Skin of body (tissue), 2 donors: Measurements from ENCODE around the gene GMDS. TPM values are rescaled to one million over a fixed set of nuclear protein-coding genes. Genes with fewer than 3 reads are reported as not detected.

ENCODE experiments used
- DNase-seq: peaks from one replicate; lab custom pipeline; 2025; lab: John Stamatoyannopoulos, UW
- total RNA-seq: library from RNA; depleted of rRNA; stranded (reverse); fragments of >200 nt; gene quantifications from one replicate; pipeline ENCODE4 v1.2.3, GENCODE V29; 2014

Gene GMDS
- total RNA-seq, 1 donor from 2014 or later, result 12.5 TPM

DNA sequence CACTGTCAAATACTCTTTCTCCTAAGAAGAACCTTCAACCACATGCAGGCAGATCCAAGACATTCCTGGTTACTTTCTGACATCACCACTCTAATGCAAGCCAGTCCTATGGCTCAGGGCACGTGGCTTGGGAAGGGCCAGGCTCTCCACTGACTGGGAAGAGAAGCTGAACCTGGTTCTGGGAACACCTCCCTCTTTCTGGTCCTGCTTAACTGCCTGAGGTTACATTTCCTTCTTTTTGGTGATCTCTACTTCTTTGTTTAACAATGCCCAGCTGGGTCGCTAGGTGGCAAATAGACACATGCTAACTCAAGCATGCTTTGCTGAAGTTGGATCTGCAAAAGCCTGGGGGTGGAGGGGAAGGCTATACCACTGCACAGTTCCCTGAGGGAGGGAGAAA is 249.8 kb downstream of the GMDS start:
- DNase-seq, result no peak

DNA sequence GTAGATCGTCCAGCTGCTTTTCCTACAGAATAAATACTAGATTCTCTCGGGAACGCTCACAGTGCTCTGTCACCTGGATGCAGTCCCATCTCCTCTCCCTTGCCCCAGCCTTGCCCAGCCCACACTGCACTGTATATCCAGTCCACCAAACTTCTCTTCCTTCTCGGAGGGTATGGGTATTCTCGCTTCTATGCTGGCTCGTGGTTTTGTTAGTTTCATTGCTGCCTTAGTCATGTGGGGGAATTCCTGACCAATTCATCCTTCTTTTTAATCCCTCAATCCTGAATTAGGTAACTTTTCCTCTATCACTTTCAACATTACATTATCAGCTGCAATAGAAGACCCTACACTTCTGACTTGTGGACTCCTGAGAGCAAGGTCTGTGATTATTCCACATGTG is 252.4 kb downstream of the GMDS start:
- no peak for DNase-seq

DNA sequence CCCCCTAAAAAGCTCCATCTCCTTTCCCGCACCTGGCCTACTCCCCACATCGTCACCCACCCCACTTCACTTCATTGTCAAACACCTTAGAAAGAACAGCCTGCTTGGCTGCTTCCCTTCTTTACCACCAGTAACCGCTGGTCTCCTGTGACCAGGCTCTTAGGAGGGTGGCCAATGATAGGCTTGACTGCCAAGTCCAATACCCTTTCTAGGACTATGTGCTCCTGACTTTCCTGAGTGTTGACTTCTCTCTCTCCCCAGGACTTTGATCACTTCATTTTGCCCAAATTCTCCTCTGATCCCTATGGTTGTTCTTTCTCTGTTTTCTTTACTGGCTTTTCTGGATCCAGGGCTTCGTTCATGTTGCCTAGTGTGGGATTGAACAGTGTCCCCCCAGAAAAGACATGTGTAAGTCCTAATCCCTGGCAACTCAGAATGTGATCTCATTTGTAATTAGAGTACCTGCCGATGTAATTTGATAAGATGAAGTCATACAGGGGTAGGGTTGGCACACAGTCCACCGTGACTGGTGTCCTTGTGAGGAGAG is 254.0 kb downstream of the GMDS start:
- no peak for DNase-seq

DNA sequence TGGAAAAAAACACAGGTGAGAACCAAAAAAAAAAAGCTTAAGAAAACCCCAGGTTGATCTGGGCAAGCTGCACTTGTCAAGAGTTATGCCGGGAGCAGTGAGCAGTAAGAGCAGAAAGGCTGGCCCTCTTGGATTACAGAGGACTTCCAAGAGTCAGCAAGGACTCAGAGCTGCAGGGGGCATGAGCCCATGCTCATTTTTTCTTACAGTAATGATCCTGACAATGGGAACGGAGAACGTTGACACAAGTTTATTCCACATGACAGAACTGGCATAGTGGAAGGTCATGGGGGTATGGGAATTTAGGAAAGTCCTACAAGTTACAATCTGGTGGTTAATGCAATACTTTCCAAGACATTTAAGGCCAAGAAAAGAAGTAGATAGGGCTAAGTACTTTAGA is 256.6 kb downstream of the GMDS start:
- DNase-seq, result no peak

DNA sequence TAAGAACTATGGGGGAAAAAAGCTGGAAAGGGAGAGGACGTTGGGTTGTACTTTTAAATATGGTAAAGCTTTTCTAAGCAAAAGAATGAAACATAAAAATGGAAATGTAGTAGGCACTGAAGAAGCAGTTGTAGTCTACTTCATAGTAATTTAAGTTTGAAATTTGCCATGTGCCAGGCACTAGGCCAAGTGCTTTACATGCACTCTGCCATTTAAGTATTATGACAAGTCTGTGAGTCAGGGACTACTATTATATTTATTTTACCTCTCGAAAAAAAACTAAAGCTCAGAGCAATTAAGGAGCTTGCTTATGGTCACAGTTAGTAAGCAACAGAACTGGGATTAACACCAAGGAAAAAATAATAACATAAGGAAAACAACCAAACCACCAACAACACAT is 257.8 kb downstream of the GMDS start:
- no peak for DNase-seq

DNA sequence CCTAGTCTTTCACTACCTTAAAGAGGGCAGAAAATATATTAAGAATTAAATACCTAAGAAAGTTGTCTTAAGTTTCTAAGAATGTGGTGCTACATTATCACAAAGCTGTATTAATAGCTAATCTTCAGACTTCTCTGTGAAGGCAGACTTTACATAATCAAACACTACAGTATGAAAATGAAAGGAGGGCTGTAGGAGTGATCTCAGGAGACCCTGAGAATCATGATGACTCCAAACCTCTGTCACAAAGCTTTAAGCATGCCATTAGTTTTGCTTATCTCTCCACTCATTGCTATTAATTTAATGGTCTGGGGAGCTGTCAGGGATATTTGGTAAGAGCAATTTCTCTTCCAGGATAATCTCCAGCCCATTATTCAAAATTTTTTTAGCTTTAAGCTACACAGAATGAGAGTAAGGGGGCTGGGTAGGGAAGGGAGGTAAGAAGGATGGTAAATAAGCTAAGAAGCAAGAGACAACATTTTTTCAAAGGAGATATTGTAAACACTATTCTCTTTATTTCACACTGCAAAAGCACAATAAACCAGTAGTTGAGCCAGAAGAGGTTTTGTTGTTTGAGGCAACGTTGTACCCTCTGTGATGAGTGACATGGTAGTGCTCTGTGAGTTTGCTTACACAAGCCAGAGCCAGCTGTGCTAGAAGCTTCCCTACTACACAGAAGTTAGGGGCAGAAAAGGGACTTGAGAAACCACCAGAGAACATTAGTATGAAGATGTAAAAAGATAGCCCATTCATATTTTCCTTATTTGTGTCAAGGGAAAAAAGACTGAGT is 258.8 kb downstream of the GMDS start:
- no peak for DNase-seq

DNA sequence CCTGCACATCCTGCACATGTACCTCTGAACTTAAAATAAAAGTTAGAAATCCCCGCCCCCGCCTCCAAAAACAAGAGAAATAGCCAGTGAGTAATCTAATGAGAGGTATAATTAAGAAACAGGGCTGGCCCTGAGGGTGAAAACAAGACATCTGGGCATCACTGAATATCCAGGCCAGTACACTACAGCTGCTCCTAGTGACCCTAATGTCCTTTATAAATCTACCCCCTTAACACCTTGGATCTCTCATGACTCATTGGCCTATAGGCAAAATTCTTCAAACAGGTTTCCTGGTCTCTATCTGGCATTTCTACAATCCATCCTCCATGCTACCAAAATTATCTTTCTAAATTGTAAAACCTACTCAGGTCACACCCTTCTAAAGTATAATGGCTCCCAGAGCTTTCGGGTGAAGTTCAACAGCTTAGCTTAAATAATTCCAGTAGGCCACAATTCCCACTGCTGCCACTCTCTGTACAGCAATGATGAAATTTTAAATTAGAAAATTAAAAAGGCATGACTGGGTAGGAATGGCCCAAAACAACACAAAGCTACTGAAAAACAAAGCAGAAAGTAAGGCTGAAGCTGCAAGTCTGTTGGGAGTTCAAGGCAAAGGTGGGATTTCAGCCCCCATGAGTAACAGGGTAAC is 260.9 kb downstream of the GMDS start:
- DNase-seq, result no peak

DNA sequence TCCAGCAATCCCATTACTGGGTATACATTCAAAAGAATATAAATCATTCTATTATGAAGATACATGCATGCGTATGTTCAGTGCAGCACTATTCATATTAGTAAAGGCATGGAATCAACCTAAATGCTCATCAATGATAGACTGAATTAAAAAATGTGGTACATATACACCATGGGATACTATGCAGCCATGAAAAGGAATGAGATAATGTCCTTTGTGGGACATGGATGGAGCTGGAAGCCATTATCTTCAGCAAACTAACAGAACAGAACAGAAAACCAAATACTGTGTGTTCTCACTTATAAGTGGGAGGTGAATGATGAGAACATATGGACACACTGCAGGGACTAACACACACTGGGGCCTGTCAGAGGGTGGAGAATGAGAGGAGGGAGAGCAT is 261.6 kb downstream of the GMDS start:
- no peak for DNase-seq

DNA sequence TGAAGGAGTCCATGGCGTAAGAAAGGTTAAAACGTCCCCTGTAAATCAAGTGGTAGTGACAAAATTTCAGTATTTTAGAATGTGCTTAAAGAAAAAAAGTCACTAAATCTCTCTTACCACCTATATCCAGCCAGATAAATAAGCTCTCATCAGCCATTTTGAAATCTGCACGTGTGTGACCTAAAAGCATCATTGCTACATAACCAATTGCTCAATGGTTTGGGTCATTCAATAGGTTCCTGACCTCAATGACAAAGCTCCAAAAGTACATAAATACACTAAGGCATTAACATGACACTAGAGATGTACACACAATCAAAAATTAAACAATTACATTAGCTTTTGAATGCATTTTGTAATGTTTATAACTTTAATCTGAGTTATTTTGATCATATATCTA is 272.4 kb downstream of the GMDS start:
- DNase-seq, result no peak

DNA sequence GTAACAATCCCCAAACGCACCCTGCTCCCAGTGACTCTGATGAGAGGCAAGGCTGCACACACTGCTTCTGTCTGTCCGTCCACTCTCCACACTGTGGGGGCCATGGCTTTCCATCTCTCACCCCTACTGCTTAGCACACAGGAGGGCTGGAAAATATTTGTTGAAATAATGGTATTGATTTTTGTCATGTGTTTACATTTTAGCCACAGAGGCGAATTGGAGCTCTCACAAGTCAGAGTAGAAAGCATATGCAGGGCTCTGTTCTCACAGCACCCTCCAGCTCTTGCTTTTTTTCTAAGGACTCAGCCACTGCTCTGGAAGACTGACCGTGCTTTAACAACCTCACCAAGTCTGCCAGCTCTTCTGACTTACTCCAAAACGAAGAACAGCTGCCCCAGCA is 273.8 kb downstream of the GMDS start:
- DNase-seq, result no peak

DNA sequence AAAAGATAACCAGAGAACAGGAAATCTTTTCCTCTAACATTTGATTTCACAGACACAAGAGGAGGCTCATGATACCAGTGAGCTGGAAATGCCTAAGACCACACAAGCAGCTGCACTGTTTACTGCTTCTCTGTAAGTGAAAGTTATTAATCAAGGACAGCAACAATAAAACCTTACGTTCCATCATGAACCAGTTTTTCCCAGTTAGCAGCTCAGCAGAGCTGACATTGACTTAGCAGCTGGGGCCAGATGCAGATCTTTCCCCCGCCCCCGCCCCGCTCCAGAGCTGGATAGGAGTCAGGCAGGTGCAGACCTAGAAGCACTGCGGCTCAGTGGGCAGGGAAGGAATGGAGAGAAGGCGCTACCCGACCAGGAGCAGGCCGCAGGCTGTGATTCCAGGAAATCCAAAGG is 275.2 kb downstream of the GMDS start:
- DNase-seq, result no peak

DNA sequence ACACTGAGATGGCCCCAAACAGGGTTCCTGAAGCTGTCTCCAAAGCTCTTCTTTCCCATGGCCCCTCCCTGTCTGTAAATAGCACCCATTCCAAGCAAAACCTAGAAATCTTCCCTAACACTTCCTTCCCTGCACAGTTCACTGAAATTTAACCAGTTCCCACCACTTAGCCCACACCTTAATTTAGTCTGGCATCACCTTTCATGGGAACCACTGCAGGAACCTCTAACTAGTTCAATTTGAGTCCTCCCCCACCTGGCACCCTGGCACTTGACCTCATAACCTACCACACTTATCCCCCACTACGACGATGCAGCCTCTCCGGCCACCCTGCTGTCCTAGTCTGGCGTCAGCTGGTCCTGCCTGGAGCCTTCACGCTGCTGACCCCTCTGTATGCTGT is 278.7 kb downstream of the GMDS start:
- no peak for DNase-seq

DNA sequence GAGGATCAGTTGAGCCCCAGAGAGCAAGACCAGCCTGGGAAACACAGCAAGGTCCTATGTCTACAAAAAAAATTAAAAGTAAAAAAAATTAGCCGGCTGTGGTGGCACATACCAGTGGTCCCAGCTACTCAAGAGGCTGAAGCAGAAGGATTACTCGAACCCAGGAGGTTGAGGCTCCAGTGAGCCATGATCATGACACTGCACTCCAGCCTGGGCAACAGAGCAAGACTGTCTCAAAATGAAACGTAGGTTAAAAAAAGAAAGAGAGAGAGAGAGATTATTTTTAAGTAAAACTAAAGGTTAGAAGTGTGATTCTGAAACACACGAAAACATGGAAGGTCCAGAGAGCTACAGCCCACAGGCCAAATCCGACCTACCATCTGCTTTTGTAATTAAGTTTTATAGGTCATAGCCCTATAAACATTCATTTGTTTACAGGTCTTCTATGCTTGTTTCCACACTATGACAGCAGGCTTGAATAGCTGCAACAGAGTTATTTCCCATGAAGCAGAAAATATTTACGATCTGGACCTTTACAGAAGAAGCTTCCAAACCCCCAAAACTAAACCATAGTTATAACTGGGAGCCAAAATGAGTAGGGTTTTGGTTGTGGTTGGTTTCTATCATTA is 279.7 kb downstream of the GMDS start:
- no peak for DNase-seq

DNA sequence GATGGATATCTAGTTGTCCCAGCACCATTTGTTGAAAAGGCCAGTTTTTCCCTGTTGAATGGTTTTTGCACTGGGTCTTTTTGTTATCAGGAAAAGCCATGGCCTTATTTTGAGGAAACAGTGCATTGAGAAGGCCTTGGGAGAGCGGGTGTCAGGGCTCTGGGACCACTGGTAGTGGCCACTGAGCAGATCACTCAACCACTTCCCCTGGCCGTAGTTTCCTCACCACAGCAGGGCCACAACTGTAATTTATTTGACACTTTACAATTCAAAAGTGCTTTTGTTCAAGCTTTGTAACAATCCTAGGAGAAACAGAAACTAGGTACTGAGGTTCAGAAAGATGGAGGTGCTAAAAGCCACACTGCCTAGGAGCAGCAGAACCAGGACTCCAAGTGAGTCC is 281.8 kb downstream of the GMDS start:
- DNase-seq, result no peak

DNA sequence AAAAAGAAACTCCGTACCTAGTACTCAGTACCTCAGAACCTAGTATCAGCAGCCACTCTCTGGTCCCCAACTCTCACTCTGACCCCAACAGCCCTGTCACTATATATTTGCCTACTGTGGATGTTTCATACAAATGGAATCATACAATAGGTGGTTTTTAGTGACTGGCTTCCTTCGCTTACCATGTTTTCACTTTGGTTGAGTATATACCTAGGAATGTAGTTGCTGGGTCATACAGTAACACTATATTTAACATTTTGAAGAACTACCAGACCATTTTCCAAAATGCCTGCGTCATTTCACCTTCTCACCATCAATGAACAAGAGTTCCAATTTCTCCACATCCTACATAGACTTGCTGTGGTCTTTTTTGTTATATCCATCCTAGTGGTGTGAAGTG is 283.2 kb downstream of the GMDS start:
- DNase-seq, result no peak

DNA sequence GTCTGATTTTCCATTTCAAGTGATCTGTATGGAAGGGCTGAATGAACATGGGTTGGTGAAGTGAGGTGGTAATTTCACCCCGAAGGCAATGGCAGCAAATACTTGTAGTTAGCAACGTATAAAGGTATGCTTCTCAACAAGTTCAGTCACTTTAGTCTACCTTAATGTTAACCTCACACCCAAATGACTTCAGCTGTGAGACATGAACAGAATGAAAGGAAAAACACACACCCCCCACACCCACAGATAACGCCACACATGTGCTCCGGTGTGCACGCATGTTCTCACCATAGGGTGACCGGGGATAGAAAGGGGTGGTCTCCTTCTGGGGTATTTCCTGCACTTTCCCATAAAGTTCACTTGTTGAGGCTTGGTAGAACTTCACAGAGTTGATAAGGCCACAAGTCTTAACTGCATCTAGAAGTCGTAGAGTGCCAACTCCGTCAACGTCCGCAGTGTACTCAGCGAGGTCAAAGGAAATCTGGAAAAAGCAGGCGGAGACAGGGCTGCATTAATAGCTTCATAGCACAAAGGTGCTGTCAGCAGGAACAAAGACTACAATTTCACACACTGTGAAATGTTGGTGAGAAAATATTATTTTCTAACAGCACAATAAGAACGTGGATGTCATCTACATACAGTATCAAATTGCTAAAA is 284.8 kb downstream of the GMDS start:
- no peak for DNase-seq

DNA sequence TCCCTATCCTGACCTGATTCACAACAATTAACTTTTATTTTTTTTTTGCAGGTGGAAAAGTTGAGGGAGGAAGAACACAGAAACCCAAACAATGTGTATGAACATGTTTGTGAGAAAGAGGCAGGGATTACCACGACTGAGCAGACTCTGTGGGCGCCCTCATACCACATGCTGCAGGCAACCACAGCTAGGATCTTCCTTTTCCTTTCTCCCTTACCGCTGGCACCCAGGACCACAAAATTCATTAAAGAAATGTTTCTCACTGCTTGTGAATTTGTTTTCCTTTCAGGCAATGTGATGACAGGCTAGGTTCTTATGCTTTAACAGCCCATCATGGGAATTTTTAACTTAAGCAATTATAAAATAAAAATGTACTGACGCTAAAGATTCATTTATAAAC is 287.1 kb downstream of the GMDS start:
- DNase-seq, result no peak

DNA sequence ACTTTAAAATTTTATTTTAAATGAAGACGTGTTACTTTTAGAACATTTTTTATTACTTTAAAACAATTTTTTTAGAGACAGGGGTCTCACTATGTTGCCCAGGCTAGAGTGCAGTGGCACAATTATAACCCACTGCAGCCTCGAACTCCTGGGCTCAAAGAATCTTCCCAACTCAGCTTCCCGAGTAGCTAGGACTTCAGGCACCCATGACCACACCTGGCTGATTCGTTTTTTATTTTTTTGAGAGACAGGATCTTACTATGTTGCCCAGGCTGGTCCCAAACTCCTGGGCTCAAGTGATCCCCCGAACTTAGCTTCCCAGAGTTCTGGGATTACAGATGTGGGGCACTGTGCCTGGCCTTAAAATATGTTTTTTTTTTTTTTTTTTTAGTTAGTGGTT is 287.7 kb downstream of the GMDS start:
- DNase-seq, result no peak

DNA sequence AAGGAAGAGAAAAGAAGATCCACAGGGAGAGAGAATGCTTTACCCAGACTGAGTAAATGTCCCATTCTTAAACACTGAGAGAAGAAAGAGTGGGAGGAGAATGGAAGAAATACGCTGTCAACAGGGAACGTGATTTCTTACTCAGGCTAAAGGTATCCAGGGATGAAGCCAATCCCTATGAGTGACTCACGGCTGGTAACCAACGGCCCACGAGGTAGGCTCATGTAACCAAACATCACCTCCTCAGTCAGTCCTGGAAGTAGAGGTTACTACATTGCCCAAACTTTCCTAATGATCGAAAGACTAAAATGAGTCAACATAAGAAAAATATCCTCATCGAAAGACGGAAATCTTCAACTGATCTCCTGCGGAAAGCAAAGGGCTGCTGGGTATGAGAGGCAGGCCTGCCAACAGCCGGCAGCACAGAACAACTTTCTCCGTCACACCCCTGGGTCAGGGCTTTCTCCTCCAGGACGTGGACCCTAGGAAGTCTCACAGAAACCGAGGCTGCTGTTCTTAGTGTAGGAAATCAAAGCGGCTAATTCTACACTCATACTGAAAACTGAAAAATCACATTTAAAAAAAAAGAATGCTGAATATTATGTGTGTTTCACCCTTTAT is 292.6 kb downstream of the GMDS start:
- no peak for DNase-seq

DNA sequence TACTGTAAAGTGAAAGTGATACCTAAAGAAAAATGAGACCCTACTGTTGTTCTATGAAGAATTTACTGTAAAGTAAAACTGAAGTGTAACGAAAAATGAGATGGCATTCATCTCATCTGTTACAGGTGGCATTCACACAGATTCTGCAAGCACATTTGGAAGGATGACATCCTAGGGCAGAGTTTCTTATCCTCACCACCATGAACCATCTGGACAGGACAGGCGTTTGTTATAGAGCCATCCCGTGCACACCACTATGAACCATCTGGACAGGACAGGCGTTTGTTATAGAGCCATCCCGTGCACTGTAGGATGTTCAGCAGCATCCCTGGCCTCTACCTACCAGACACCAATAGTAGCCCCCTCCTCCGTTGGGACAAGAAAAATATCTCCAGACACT is 294.8 kb downstream of the GMDS start:
- DNase-seq, result no peak

DNA sequence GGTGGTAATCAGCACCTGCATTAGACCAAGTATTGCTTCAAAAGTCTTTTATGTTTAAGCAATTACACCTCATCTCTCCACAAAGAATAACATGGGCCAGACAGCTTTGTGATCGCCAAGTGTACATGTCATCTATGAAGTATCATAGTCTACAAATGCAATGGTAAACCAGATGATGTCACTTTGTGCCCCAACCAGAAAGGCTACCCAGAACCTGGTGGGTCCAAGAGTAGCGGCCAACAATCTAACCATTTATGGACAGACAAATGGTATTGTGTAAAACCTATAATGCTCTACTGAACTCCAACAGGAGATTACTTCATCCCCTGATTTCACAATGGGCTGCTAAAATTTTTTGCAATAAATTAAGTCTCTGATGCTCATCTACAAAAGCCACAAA is 295.9 kb downstream of the GMDS start:
- no peak for DNase-seq

DNA sequence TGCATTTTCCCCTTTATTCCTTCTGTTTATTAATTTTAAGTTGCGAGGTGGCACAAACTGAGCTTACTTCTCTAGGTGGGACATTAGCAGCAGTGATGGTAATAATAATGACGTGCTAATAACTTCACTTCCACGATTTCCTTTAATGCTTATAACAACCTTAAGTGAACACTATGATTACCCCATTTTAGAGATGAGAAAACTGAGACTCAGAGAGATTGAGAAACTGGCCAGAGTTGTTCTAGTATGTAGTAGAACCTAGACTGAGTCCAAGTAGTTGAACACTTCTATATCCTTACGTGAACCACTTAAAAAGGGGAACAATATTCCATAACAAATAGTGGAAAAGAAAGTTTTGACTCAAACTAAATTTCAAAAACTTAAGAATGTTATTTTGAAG is 297.5 kb downstream of the GMDS start:
- no peak for DNase-seq
